Pancreas (tissue), 10 donors: ENCODE measurements around the gene HSPA4. TPM values are rescaled to one million over a fixed set of nuclear protein-coding genes. Genes with fewer than 3 reads are reported as not detected.

ENCODE experiments used
- ATAC-seq, 4 donors: fragments of 200-7000 bp; cut with Tn5 transposase; one replicate each; pipeline versions ENCODE4 v1.8.0 to v1.9.1; 2020; ENCODE audit warnings: mild to moderate bottlenecking in 4 of 4, moderate library complexity in 4 of 4
- DNase-seq, 6 donors: peaks; one replicate each; pipeline ENCODE4 v3.0.0-alpha.2; 2020
- FAIRE-seq: peaks from 2 replicates; lab custom pipeline; 2012; peaks lifted over from hg19 to GRCh38; lab: Jason Lieb, UNC
- H3K27ac ChIP-seq, 4 donors: fragments of 200-600 bp; sonication (generic); 1 replicate in 3 of 4; 2 replicates in 1 of 4; pipeline versions ENCODE4 v1.5.0 to v1.8.0; 2020
- H3K27me3 ChIP-seq, 4 donors: fragments of 200-600 bp; one replicate each; pipeline ENCODE4 v1.8.0; 2021
- H3K36me3 ChIP-seq, 3 donors: fragments of 200-600 bp; sonication (generic) in 1 of 3; one replicate each; pipeline versions ENCODE4 v1.5.0 to v1.8.0; 2020 to 2021
- H3K4me1 ChIP-seq, 3 donors: fragments of 200-600 bp; one replicate each; pipeline ENCODE4 v1.8.0; 2021
- H3K4me3 ChIP-seq, 4 donors: fragments of 200-600 bp; sonication (generic) in 2 of 4; one replicate each; pipeline versions ENCODE4 v1.5.0 to v1.8.0; 2020 to 2021
- H3K9me3 ChIP-seq, 4 donors: fragments of 200-600 bp; one replicate each; pipeline ENCODE4 v1.8.0; 2021
- WGBS, 2 donors: extraction: QIAGEN DNeasy Blood & Tissue Kit; methylation state at CpG; one replicate each; pipeline ENCODE4 v1.1.7; 2013; 5-methylcytosine and 5-hydroxymethylcytosine counted together
- intact Hi-C, 3 donors: fragments of 100-400 bp; cut with DNase I; formaldehyde crosslinking; loops; one replicate each; pipeline versions ENCODE4 v1.11.1 to v1.14.2; 2022
- polyA plus RNA-seq, 2 donors: library from polyadenylated mRNA; stranded (reverse); fragments of 200-250 nt; gene quantifications; one replicate each; pipeline ENCODE4 v1.2.3, GENCODE V29; 2013
- total RNA-seq, 6 donors: library from RNA; stranded (reverse); fragmentation: NEBNext Ultra II Directional in 4 of 6; extraction: Animal tissue kit (Norgen Biotek cat#: 25700) in 4 of 6; gene quantifications; one replicate each; pipeline versions ENCODE4 v1.2.1 to v1.2.4, GENCODE V29; 2021 to 2023
- TF ChIP-seq, protein P1 (sequence below), 4 donors: fragments of 200-600 bp; sonication (generic) in 3 of 4; IDR thresholded peaks; one replicate each; pipeline versions ENCODE4 v1.5.0 to v1.8.0; 2021; ENCODE audit warnings: antibody characterized with exemption in 4 of 4
- donor health status: healthy with polysubstance abuse.
- donor health status: DM: no; HTN: no; CAD: no; lungs with moderate emphysema.
- donor health status: DM: no; HTN: no; CAD: no.
- donor health status: control.
- donor health status: control.
- donor health status: Bipolar disorder and iron deficiency.
- donor health status: DM: yes; HTN: yes; CAD: no.
- donor health status: DM: no; HTN: no; CAD: no.
- donor health status: DM: no; HTN: no; CAD: no.
- donor health status: DM: yes; HTN: yes; CAD: no.

HSPA4 gene
- total and polyA plus RNA-seq, 8 donors: 21.3 to 44.0 (median 32.1) TPM

- peak overlapping the region in 1 of 4 donors; percentile 38 for H3K27ac ChIP-seq
- intact Hi-C loops: no loop called here
- TF ChIP-seq, protein P1, sequence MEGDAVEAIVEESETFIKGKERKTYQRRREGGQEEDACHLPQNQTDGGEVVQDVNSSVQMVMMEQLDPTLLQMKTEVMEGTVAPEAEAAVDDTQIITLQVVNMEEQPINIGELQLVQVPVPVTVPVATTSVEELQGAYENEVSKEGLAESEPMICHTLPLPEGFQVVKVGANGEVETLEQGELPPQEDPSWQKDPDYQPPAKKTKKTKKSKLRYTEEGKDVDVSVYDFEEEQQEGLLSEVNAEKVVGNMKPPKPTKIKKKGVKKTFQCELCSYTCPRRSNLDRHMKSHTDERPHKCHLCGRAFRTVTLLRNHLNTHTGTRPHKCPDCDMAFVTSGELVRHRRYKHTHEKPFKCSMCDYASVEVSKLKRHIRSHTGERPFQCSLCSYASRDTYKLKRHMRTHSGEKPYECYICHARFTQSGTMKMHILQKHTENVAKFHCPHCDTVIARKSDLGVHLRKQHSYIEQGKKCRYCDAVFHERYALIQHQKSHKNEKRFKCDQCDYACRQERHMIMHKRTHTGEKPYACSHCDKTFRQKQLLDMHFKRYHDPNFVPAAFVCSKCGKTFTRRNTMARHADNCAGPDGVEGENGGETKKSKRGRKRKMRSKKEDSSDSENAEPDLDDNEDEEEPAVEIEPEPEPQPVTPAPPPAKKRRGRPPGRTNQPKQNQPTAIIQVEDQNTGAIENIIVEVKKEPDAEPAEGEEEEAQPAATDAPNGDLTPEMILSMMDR (IDR thresholded peaks at IDR 0.05): no peak
- H3K4me1 ChIP-seq: peaks cover 0 to 9% (median 4%) of the 10 kb centered on the region in 3 donors
- H3K27me3 ChIP-seq: no peaks in the 10 kb centered on the region
- no peak overlapping the region for H3K4me3 ChIP-seq
- 35 to 44% methylated on average over 4 of the region's 4 CpGs for WGBS, 2 donors
- peak in 5 of 6 donors; percentile 55 to 73 (median 70) for DNase-seq
- no peaks in the 10 kb centered on the region for H3K9me3 ChIP-seq
- peak; percentile 81 to 95 (median 86) for ATAC-seq
- H3K36me3 ChIP-seq: no peaks in the 10 kb centered on the region
- no peak for FAIRE-seq
Measured at GRCh38 chr5:133149345-133149744, 97.5 kb downstream of the HSPA4 start.

- Histone ChIP-seq H3K27ac (no peak overlapping the region), H3K4me3 (no peak overlapping the region), H3K4me1 (peaks cover 0 to 9% (median 4%) of the 10 kb centered on the region in 3 donors), H3K36me3 (no peaks in the 10 kb centered on the region), H3K27me3 (no peaks in the 10 kb centered on the region), H3K9me3 (no peaks in the 10 kb centered on the region)
- WGBS, 2 donors: 96% methylated on average over 6 of the region's 6 CpGs
- intact Hi-C loops: no loop called here
- no peak for ATAC-seq
- no peak for FAIRE-seq
- TF ChIP-seq, protein P1 (IDR thresholded peaks at IDR 0.05): no peak
- no peak for DNase-seq
Measured at GRCh38 chr5:133150909-133151544, 99.2 kb downstream of the HSPA4 start.

GRCh38 chr5:133154274-133155075 lies 102.7 kb downstream of the HSPA4 start:
- H3K27me3 ChIP-seq: no peaks in the 10 kb centered on the region
- no peak for FAIRE-seq
- intact Hi-C loops: no loop called here
- H3K36me3 ChIP-seq: no peaks in the 10 kb centered on the region
- DNase-seq: no peak
- no peaks in the 10 kb centered on the region for H3K9me3 ChIP-seq
- no peak for ATAC-seq
- peaks cover 0 to 7% (median 4%) of the 10 kb centered on the region in 3 donors for H3K4me1 ChIP-seq
- WGBS, 2 donors: 93 to 94% methylated on average over 12 of the region's 12 CpGs
- no peak overlapping the region for H3K4me3 ChIP-seq
- no peak overlapping the region for H3K27ac ChIP-seq
- TF ChIP-seq, protein P1 (IDR thresholded peaks at IDR 0.05): no peak

DNA sequence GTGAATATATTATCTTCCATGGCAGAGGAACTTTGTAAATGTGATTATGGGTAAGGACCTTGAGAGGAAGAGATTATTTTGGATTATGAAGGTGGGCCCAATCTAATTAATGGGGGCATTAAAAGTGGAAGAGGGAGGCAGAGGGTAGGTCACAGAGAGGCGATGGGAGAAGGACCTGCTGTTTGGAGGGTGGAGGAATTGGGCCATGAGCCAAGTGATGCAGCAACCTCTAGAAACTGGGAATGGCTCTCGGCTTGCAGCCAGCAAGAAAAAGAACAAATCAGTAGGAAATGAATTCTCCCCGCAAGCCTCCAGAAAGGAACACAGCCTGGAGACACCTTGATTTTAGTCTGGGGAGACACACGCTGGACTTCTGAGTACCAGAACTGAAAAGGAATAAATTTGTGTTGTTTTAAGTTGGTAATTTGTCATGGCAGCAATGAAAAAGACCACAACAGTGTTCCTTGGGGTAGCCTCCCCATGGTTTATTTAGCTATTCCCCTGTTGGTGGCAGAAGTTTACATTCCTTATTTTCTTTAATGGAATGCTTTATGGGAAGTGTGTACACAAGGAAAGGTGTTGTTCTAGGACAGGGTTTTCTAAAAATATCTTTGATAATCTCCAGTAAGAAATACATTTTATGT lies 103.6 kb downstream of the HSPA4 start:
- Histone ChIP-seq H3K4me3 (no peak overlapping the region), H3K27ac (no peak overlapping the region), H3K36me3 (no peaks in the 10 kb centered on the region), H3K4me1 (no peaks in the 10 kb centered on the region), H3K9me3 (no peaks in the 10 kb centered on the region), H3K27me3 (no peaks in the 10 kb centered on the region)
- DNase-seq (no peak), FAIRE-seq (no peak), ATAC-seq (no peak)
- 82 to 84% methylated on average over 4 of the region's 4 CpGs for WGBS, 2 donors
- TF ChIP-seq, protein P1 (IDR thresholded peaks at IDR 0.05): no peak
- intact Hi-C loops: no loop called here

Other genes starting within 250 kb of the HSPA4 start
- 1 to 10 TPM; 1.5 to 2.8 (median 1.9) TPM for gene SOWAHA, start 238.7 kb upstream of the HSPA4 start, total RNA-seq
- 1 to 10 TPM; 1.4 to 5.0 TPM for gene SOWAHA, start 238.7 kb upstream of the HSPA4 start, polyA plus RNA-seq
- gene SHROOM1, start 221.4 kb upstream of the HSPA4 start, total RNA-seq: 10 to 100 TPM; 10.7 to 14.7 (median 11.6) TPM
- gene SHROOM1, start 221.4 kb upstream of the HSPA4 start, polyA plus RNA-seq: 10 to 100 TPM; 30.9 to 62.0 TPM
- gene GDF9, start 185.5 kb upstream of the HSPA4 start, total RNA-seq: under 1 TPM; 0.19 to 0.93 (median 0.31) TPM
- 1 to 10 TPM in 1 of 2 donors, under 1 TPM in 1; 0.42 to 1.1 TPM for gene GDF9, start 185.5 kb upstream of the HSPA4 start, polyA plus RNA-seq
- 100 to 1,000 TPM; 133 to 235 (median 189) TPM for gene UQCRQ, start 185.4 kb upstream of the HSPA4 start, total RNA-seq
- gene UQCRQ, start 185.4 kb upstream of the HSPA4 start, polyA plus RNA-seq: 100 to 1,000 TPM; 208 to 216 TPM
- gene LEAP2, start 178.3 kb upstream of the HSPA4 start, total RNA-seq: 1 to 10 TPM in 3 of 6 donors, under 1 TPM in 3; 0.55 to 2.0 (median 1.1) TPM
- gene LEAP2, start 178.3 kb upstream of the HSPA4 start, polyA plus RNA-seq: 1 to 10 TPM; 2.3 to 3.9 TPM
- gene AFF4, start 88.4 kb upstream of the HSPA4 start, total RNA-seq: 10 to 100 TPM; 24.8 to 40.2 (median 27.8) TPM
- 10 to 100 TPM in 1 of 2 donors, 1 to 10 TPM in 1; 6.7 to 12.5 TPM for gene AFF4, start 88.4 kb upstream of the HSPA4 start, polyA plus RNA-seq
- gene ZCCHC10, start 25.5 kb upstream of the HSPA4 start, total RNA-seq: 10 to 100 TPM in 2 of 6 donors, 1 to 10 TPM in 4; 4.8 to 12.5 (median 7.5) TPM
- gene ZCCHC10, start 25.5 kb upstream of the HSPA4 start, polyA plus RNA-seq: 10 to 100 TPM; 12.6 to 13.3 TPM